NCI-H69 (cell line): ENCODE data around the gene EZH1.

Source experiments
- DNase-seq: peaks from one replicate; lab custom pipeline; 2025; lab: John Stamatoyannopoulos, UW

EZH1 gene

DNA sequence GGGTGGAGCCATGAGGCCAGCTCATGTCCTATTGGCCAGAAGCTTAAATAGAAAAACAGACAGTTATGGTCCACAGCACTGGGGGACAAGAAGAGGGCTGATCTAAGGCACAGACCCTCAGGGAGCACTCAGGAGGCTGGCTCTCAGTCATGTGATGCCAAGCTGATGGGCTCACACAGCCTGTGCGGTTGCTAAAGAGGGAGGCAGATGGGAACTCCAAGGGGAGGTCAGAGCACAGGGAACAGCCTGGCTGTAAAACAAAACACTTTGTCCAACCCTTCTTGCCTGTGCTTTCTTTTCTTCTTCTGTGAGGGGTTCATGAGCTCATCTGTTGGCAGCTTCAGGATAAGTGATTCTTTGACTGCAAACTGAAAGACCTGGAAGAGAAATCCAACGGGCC lies 35.3 kb downstream of the EZH1 start:
- no peak for DNase-seq

GRCh38 chr17:42708588-42708987 lies 36.3 kb downstream of the EZH1 start:
- no peak for DNase-seq

GRCh38 chr17:42706732-42707131 lies 38.1 kb downstream of the EZH1 start:
- no peak for DNase-seq

DNA sequence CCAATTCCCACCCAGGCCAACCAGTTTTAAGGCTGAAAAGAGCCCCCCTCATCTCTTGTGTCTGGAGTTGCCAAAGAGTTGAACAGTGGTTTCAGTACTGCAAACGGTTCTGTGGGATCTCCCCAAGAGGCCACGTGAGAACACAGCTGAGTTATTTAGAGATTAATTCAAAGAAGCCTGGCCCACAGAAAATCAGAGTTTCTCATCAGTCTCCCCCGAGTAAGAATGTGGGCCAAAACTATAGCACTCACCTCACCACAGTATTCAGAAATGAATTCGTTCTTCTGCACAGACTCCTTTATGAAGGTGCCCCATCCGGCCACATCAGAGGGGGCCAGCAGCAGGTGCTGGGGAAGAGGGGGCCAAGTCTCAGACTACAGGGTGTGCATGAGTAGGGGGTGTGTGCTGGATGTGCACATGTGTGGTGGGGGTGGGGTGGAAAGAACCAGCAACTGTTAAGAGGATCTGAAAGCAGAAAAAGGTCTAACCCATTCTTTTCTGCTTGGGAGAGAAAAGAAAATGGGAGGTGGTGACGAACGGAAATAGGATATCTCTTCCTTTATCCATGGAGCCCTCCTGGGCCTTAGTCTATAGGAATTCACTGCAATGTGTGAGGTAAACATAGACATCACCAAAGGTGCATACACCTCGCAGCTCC lies 39.9 kb downstream of the EZH1 start:
- DNase-seq: no peak

DNA sequence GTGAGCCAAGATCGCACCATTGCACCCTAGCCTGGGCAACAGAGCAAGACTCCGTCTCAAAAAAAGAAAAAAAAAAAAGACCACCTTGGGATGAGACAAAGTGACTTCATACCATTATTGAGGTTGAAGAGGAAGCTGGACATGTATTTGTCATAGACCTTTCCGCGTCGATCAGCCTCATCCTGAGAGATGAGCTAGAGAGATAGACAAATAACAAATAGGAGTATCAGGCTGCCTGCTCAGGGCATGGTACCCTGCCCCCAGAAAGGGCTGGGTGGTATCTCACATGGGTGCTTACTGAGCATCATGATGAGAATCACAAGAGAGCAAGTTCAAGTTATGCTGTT lies 40.4 kb downstream of the EZH1 start:
- DNase-seq: no peak

DNA sequence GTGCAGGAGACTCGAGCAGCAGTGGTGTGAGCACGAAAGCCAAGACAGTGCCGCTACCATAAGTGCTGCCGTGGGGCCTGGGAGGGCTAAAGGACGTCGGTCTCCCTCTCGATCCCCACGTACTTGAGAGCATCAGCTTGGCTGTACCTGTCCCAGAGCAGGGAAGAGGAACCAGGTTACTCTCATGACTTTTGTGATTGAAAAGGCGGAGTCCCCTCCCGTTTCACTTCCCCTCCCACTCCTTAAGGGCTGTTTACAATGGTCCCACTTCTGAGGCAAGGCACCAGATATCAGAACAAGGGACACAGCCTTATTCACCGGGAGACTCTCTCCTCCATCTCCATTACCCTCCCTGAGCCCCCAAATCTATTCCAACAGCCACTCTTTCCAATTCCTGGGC lies 42.4 kb downstream of the EZH1 start:
- no peak for DNase-seq

GRCh38 chr17:42700586-42701289 lies 44.1 kb downstream of the EZH1 start:
- no peak for DNase-seq

- DNase-seq: no peak
These were observed 45.5 kb downstream of the EZH1 start for GRCh38 chr17:42699415-42699740.

DNA sequence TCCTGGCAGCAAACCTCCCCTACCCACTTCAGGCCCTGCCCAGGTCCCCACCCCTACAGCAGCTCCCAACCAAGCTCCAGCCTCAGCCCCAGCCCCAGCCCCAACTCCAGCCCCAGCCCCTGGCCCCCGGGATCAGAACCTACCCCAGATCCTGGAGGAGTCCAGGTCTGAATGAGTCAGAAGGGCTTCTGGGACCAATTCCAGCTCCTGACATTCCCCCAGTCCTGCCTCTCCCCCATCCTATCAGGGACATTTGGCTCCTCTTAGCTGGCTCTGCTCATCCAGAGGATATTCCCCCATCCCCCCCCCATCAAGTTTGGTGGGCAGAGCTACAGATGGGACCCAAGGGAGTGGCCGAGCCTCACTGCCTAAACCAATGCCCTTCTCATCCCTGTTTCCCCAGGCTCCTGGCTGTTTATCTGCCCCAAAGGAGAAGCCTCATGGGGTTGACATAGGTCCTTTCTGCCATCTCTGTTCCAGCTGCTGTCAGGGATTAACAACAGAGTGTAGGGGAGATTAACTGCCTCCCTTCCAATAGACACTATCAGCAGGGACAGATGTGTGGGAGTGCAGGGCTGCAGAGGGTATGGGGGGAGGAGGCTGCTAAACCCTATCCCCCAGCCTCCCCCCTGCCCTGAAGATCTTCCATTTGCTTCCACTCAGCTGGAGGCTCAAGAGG lies 46.0 kb downstream of the EZH1 start:
- DNase-seq: no peak

DNA sequence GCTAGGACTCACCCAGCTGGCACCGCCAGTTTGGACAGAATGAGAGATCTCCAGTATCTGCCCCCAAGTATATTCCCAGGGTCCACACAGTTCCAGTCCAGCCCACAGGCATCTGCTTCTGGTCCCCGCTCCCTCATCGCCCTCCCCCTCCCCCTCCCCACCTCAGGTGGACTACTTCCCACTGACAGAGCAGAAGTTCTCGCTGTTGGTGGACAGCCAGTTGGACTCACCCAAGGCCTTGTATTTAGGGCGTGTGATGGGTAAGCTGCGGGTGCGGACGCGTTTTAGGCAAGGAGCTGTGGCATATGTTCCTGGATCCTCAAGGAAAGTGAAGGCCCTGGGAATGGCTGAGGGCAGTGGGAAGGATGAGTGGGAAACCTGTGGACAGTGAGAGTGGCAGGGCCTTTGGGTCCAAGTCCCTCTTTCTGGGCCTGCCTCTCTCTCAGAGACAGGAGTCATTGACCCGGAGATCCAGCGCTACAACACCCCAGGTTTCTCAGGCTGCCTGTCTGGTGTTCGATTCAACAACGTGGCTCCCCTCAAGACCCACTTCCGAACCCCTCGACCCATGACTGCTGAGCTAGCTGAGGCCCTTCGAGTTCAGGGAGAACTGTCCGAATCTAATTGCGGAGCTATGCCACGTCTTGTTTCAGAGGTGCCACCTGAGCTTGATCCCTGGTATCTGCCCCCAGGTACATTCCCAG lies 47.6 kb downstream of the EZH1 start:
- no peak for DNase-seq

DNA sequence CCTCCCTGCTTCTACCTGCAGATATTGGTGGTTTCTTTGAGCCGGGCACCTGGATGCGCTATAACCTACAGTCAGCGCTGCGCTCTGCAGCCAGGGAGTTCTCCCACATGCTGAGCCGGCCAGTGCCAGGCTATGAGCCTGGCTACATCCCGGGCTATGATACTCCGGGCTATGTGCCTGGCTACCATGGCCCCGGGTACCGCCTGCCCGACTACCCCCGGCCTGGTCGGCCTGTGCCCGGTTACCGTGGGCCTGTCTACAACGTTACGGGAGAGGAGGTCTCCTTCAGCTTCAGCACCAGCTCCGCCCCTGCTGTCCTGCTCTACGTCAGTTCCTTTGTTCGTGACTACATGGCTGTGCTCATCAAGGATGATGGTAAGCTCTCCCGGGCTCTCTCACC lies 49.3 kb downstream of the EZH1 start:
- no peak for DNase-seq

DNA sequence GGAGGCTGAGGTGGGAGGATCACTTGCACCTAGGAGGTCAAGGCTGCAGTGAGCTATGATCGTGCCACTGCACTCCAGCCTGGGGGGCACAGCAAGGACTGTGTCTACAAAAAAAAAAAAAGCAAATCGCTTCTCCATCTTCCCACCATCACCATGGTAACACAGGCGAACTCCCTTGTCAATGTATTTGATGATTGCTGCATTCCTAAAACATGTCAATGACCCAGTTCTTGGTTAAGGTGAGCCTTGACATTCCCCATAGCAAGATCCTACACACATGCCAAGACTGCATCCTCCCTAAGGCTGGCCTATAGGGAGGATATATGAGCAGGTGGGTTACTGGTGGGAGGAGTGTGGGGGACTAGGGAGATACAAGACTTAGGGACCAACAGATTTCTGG lies 50.3 kb downstream of the EZH1 start:
- no peak for DNase-seq

- no peak for DNase-seq
These were observed 52.4 kb downstream of the EZH1 start for GRCh38 chr17:42692489-42692888.

DNA sequence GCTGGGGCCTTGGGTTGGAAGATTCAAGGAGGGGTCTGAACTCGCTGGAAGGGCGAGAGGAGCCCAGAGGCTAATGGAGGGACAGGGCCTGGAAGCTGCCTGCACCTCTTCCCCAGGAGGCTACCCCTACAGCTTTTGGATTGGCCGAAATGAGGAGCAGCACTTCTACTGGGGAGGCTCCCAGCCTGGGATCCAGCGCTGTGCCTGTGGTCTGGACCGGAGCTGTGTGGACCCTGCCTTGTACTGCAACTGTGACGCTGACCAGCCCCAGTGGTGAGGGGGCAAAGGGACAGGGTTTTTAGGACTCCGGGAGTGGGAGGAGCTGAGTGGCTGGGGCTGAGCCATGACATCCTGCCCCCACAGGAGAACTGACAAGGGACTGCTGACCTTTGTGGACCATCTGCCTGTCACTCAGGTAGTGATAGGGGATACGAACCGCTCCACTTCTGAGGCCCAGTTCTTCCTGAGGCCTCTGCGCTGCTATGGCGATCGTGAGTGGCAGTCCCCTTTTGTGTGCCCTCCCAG lies 53.8 kb downstream of the EZH1 start:
- DNase-seq: no peak

DNA sequence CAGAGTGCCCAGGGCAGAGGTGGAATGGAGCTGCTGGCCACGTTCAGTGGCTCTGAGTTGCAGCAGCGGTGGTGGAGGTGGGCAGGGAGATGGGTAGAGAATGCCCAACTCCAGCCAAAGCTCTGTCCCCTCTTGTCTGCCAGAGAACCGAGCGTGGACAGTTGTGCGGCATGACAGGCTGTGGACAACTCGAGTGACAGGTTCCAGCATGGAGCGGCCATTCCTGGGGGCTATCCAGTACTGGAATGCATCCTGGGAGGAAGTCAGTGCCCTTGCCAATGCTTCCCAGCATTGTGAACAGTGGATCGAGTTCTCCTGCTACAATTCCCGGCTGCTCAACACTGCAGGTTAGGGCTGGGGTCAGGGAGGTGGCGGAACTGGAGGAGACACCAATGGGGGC lies 54.2 kb downstream of the EZH1 start:
- no peak for DNase-seq

DNA sequence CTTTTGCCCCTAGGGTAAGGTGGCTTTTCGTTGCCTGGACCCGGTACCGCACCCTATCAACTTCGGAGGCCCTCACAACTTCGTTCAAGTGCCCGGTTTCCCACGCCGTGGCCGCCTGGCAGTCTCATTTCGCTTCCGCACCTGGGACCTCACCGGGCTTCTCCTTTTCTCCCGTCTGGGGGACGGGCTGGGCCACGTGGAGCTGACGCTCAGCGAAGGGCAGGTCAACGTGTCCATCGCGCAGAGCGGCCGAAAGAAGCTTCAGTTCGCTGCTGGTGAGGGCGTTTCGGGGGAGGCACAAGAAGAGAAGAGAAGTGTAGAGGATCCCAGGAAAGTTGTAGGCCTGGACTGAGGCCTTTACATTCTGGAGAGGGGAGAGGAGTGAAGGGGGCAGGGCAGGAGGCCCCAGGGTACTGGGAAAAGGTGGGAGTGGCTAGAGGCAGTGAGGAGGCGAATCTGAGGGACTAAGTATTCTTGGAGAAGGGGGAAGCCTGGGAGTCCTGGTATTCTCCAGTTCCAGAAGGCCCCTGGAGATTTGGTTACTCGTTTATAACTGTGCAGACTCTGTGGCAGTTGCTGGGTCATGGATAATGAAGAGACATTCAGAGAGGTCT lies 57.0 kb downstream of the EZH1 start:
- DNase-seq: no peak

- no peak for DNase-seq
These were observed 58.2 kb downstream of the EZH1 start for GRCh38 chr17:42686520-42687128.

GRCh38 chr17:42685831-42686230 lies 59.0 kb downstream of the EZH1 start:
- DNase-seq: no peak

- no peak for DNase-seq
These were observed 59.8 kb downstream of the EZH1 start for GRCh38 chr17:42684929-42685556.

DNA sequence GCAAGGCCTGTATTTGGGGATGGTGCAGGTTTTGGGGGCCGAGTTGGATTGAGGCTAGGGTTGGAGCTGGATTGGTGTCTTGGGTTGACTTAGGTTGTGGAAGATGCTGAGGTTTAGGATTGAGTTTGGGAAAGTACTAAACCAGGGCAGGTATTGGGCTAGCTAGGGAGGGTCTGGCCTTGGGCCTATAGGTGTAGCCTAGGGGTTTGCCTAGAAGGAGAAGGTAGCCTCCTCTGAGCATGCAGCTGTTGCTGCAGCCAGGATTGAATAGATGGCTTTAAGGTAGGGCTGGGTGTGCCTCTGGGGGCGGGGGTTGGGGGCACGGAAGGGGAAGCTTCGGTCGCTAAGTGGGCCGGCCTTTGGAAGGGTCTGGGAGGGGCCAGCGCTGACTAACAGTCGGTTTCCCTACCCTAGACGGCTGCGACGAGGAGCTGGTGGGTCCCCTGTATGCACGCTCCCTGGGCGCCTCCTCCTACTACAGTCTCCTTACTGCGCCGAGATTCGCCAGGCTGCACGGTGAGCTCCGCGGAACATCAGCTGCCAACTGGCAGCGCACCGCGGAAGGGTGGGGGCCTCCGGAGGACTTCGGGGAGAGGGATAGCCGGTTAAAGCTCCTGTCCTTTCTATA lies 61.3 kb downstream of the EZH1 start:
- no peak for DNase-seq
